ENCODE results near the gene ATE1.

GRCh38 chr10:121781101-121781500 lies 146.7 kb downstream of the ATE1 start:
- TF ChIP-seq CTCF (IDR thresholded peaks at IDR 0.05) (no peak), POLR2A (IDR thresholded peaks at IDR 0.05) (no peak)

Measured in Peyer's patch (tissue), 4 donors.